Activated CD4-positive, CD25-positive, alpha-beta regulatory T cell treated with anti-CD3 and anti-CD28 coated beads, Interleukin-2, amount 50 U/mL, for 24 hours (primary cell): ENCODE results near the gene PLA2G4B.

ENCODE experiments used
- ATAC-seq, 2 donors: fragments of 150-1000 bp; cut with Tn5 transposase; one replicate each; pipeline ENCODE4 v1.10.0; 2021; ENCODE audit warnings: mild to moderate bottlenecking in 1 of 2, moderate library complexity in 1 of 2

PLA2G4B gene

GRCh38 chr15:41838400-41838897 lies at the start of gene PLA2G4B:
Gene PLA2G4B (plus strand): TSS chr15:41838847. CDS start chr15:41838914, 67 bp downstream.
- no peak for ATAC-seq

DNA sequence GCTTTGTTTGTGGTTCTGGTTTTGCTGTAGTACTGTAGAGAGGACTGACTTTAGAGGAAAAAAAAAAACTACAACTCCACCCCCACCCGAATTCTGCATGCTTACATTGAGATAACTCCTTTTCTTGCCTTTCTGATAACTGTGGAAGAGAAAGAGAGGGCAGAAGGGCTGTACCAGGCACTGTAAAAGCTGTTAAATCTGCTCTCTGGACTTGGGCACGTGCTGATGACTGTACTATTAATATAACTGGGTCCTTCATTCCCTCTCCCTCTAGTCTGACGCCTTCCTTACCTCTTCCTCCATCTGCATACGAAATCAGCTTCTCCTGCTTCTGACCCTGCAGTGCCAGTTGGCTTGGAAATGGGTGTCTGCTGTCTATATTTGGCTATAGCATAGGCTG lies 49.4 kb upstream of the PLA2G4B start:
- ATAC-seq = no peak

DNA sequence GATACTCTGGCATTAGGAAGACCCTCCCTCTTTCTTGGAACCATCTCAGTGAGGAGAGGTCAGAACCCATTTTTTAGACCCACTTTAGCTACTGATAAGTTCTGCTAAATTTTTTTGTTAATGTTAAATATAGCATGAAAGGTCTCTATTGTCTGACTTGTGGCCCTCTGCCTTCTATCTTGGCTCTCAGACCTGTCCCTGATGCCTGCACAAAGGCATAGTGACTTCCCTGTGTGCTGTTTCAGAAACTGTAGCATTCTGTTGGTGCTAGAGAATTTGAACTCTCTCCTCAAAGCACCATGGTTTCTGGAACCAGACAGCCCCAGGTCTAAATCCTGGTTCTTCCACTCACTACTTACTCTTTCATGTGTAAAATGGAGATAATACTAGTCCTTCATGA lies 49.0 kb upstream of the PLA2G4B start:
- no peak for ATAC-seq

DNA sequence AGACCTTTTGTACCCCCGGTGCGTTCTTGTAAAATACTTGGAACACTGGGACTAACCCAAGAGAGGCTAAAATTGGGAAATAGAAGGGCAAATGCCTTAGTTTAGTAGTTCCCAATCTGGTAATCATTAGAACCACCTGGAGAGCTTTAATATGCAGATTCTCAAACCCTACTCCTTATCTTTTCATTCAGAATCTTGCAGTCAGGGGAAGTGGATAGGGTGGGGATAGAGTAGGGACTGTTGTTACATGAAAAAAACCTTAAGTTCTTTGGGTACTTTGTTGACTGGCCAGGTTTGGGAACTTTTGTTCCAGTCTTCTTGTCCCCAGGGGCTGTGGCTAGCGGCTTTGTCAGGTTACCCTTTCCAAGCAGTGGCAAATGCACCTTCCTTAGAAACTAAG lies 48.5 kb upstream of the PLA2G4B start:
- no peak for ATAC-seq

DNA sequence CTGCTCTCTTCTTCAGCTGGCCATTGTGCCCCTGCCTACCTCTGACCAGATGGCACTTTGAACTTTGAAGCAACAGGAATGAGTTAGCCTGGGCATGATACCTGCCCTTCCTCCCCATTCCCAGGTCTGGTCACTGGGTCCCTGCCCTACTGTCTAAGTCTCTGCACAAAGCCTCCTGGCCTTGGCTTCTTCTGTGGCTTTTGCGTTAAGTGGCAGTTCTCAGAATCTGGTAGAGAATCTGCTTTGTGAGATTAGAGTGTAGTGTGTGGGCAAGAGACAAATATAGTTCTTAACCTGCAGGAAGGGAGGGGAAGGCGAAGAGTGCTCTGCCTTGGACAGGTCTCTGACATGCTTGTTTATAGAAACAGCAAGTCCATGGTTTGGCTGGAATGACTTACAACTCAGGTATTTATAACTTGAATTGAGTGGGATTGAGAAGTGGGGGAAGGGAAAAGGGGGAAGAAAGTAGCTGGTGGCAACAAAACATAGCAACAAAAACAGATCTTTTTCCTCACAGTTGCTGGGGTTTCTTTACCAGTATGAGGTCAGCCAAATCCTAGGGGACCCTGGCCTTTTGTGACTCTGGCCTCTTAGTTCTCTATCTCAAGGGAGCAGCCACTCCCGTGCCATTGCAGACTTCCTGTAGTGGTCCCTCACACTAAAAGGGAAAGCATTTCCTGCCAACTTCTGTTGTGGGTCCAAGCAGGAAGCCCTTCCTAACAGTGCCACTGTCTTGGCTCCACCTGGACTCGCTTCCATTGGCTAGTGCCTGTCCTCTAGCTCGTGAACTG lies 47.7 kb upstream of the PLA2G4B start:
- no peak for ATAC-seq

DNA sequence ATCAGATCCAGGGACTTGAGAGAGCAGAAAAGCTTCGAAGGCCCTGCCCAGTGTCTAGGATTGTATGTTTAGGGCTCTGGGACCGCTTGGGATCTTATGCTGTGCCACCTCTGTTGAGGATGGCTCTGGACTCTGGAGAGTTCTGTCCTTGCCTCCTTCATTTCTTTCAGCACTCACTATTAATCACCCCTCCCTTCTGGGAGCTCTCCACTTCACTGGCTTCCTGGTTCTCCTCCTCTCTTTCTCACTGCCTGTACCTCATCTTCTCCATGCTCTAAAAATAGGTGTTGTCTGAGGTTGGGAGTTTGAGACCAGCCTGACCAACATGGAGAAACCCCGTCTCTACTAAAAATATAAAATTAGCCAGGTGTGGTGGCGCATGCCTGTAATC lies 47.1 kb upstream of the PLA2G4B start:
- no peak for ATAC-seq

DNA sequence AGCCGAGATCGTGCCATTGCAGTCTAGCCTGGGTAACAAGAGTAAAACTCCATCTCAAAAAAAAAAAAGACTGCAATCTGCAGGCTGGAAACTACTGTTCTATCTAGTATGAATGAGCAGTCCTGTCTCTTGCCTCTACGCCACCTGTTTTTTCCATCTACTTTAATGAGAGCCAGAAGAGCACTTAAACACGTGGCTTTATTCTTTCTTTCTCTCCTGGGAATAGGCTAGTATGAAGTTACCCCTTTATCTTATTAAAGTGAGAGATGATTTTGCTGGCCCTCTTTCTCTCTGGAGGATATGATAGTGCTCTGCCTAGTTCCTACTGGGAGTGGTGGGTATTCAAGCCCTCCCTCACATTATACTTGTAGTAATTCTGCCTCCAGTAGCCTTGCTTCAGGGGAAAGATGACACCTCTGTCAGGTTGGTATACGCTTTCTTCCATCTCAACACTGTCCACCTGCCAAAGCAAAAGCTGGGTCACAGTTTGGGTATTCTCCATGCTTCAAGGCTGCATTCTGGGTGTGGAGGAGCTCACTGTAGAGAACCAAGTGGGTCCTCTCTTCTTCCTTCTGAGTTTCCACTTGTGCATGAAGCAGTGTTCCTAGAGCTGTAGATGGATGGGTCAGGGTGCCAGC lies 46.5 kb upstream of the PLA2G4B start:
- no peak for ATAC-seq

DNA sequence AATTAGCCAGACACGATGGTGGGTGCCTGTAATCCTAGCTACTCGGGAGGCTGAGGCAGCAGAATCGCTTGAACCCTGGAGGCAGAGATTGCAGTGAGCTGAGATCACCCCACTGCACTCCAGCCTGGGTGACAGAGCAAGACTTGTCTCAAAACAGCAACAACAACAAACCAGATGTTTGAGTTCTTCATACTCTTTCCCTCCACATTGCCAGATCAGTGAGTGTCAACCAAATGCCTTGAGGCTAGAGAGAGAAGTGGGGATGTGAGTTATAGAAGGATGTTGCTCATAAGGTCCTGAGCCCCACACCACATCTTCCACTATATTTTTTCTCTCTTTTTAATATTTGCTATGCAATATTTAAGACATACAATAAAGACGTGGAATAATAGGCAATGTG lies 44.6 kb upstream of the PLA2G4B start:
- ATAC-seq = no peak

DNA sequence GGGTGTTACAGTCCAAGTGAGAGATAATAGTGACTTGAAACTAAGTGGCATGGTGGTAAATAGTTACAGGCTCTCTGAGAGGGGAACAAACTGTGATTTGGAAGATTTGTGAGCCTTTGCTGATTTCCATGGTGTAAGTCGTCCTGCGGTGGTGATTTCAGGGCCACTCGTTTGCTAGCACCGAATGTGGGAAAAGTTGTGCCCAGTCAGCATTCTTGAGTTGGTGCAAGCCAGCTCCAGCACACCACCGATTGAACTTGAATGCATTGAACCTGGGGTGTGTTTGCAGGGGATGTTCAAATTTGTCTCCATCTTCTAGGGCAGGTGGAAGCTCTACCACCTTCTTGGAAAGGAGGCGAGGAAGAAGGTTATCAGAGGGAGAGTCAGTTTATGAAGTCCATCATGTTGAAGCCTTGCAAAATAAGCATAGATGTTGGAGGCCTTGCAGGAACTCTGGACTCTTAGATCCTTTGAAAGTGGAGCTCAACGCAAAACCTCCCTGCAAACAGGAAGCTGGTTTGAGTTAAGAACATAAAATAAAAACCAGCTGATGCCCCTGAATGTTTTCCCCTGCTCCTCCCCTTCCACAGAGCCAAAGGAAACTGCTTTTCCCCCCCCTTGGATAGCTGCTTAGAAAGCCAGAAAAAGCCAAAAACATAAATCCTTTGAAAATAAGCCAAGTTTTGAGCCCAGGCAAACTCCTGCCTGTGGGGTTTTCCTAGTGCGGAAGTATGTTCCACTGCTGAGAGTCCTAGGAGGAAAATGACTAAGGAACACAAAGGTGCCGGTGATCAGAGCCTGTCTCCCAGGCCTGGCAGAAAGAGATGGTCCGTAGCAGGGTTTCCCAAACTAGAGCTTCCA lies 42.4 kb upstream of the PLA2G4B start:
- ATAC-seq = no peak

GRCh38 chr15:41797201-41797944 lies 41.3 kb upstream of the PLA2G4B start:
- no peak for ATAC-seq

- ATAC-seq = peak; percentile 51 to 64
These were observed 39.8 kb upstream of the PLA2G4B start for GRCh38 chr15:41798607-41799487.

GRCh38 chr15:41799488-41799805 lies 39.2 kb upstream of the PLA2G4B start:
- ATAC-seq = peak; percentile 42 to 46

DNA sequence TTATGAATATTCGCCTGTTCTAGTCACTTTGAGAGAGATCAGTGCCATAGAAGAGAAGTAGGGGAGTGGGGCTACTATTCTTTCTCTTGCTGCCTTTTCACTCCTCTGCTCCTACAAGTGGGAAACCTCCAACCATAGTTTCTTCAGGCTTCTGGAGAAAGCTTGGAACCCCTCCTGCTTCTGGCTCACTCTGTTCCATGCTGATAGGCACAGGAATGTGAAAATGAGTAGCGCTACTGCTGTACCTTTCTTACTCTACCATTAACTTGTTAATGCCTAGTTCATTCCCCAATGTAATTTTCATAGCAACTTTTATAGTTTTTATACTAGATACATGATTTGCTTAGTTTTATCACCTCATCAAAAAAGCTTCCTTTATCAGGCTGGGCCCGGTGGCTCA lies 37.5 kb upstream of the PLA2G4B start:
- ATAC-seq = no peak

DNA sequence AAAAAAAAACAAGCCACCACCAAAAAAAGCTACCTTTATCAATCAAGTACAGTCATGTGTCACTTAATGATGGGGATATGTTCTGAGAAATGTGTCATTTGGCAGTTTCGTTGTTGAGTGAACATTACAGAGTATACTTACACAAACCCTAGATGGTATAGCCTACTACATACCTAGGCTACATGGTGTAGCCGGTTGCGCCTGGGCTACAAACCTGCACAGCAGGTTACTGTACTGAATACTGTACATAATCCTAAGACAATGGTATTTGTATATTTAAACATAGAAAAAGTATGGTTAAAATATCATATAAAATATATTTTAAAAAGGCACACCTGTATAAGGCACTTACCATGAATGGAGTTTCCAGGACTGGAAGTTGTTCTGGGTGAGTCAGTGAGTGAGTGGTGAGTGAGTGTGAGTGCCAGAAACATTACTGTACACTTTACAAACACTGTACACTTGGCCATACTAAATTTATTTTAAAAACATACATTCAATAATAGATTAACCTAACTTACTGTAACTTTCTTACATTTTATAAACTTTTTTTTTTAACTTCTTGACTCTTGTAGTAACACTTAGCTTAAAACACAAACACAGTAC lies 36.7 kb upstream of the PLA2G4B start:
- ATAC-seq = no peak

- no peak for ATAC-seq
These were observed 34.3 kb upstream of the PLA2G4B start for GRCh38 chr15:41804361-41804760.

GRCh38 chr15:41804916-41805666 lies 33.6 kb upstream of the PLA2G4B start:
- ATAC-seq = no peak

DNA sequence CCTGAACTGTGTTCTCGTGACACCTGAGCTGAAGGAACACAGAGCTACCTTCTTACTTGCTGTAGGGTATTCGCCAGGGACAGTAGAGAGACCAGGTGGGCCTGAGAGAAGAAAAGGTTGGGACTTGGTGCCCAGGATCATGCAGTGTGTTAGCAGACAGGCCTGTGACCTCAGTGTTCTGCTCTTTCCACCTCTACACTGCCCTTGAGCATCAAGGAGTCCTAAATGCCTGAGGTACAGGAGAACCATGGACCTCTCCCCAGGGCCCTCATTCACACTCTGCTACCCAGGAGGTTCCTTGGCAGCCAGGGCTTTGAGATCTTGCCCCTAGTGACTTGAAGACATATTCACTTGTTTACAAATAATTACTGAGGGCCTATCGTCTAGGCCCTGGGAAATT lies 32.9 kb upstream of the PLA2G4B start:
- ATAC-seq = no peak

- ATAC-seq = no peak
These were observed 32.1 kb upstream of the PLA2G4B start for GRCh38 chr15:41806291-41807181.

GRCh38 chr15:41809121-41809520 lies 29.5 kb upstream of the PLA2G4B start:
- no peak for ATAC-seq
